ENCODE data around the gene C4A.

The C4A gene

GRCh38 chr6:31947070-31947675 is 34.7 kb upstream of the C4A start (continued):
- TF ChIP-seq, protein P1, sequence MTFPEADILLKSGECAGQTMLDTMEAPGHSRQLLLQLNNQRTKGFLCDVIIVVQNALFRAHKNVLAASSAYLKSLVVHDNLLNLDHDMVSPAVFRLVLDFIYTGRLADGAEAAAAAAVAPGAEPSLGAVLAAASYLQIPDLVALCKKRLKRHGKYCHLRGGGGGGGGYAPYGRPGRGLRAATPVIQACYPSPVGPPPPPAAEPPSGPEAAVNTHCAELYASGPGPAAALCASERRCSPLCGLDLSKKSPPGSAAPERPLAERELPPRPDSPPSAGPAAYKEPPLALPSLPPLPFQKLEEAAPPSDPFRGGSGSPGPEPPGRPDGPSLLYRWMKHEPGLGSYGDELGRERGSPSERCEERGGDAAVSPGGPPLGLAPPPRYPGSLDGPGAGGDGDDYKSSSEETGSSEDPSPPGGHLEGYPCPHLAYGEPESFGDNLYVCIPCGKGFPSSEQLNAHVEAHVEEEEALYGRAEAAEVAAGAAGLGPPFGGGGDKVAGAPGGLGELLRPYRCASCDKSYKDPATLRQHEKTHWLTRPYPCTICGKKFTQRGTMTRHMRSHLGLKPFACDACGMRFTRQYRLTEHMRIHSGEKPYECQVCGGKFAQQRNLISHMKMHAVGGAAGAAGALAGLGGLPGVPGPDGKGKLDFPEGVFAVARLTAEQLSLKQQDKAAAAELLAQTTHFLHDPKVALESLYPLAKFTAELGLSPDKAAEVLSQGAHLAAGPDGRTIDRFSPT (tag by site-specific recombination; IDR thresholded peaks at IDR 0.05), result 0 out of 2 replicates have a peak, but pooled peaks have one; percentile 27

DNA sequence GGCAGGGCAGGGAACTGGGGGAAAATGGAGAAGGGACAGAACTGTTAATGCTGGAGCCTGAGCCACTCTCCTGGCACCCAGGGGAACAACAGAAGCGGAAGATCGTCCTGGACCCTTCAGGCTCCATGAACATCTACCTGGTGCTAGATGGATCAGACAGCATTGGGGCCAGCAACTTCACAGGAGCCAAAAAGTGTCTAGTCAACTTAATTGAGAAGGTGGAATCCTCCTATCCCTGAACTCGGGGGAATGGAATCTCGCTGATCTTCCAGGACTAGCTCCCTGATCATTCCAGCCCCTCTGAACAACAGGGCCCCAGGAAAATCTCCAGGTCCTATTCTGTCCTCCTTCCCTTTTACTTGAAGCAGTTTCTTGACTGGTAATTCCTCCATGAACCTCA is 34.0 kb upstream of the C4A start:
- Histone ChIP-seq H3K9me3 (ENCODE audit: control insufficient read depth, insufficient read depth, low read depth, low read length) (no peaks in the 10 kb centered on the region), H3K4me1 (ENCODE audit: control insufficient read depth, insufficient read depth, low read length) (no peaks in the 10 kb centered on the region), H3K4me3 (ENCODE audit: low read depth, low read length) (no peak overlapping the region), H3K36me3 (ENCODE audit: control insufficient read depth in 2 of 2, insufficient read depth in 1 of 2, low read length in 2 of 2) (peaks cover 0 to 24% of the 10 kb centered on the region in 2 experiments; a peak in 1 of 3 replicates), H3K27ac (ENCODE audit: extremely low read depth, low read depth, low read length) (no peak overlapping the region)
- TF ChIP-seq ZNF292 (tag by site-specific recombination; IDR thresholded peaks at IDR 0.05; ENCODE audit: borderline replicate concordance, low read depth) (no peak), ZNF175 (tag by site-specific recombination; IDR thresholded peaks at IDR 0.05) (no peak), SP2 (tag by site-specific recombination; IDR thresholded peaks at IDR 0.05) (no peak), YY2 (tag by site-specific recombination; IDR thresholded peaks at IDR 0.05) (no peak), GLI2 (tag by site-specific recombination; IDR thresholded peaks at IDR 0.05; ENCODE audit: borderline replicate concordance, low read depth) (no peak), ZNF558 (tag by site-specific recombination; IDR thresholded peaks at IDR 0.05) (no peak), ZNF239 (tag by site-specific recombination; IDR thresholded peaks at IDR 0.05) (no peak), ZNF514 (tag by site-specific recombination; IDR thresholded peaks at IDR 0.05) (no peak), ZNF776 (tag by site-specific recombination; IDR thresholded peaks at IDR 0.05; ENCODE audit: borderline replicate concordance) (no peak), ZNF792 (tag by site-specific recombination; IDR thresholded peaks at IDR 0.05) (no peak), ZNF426 (tag by site-specific recombination; IDR thresholded peaks at IDR 0.05) (no peak)
- TF ChIP-seq, protein P2, sequence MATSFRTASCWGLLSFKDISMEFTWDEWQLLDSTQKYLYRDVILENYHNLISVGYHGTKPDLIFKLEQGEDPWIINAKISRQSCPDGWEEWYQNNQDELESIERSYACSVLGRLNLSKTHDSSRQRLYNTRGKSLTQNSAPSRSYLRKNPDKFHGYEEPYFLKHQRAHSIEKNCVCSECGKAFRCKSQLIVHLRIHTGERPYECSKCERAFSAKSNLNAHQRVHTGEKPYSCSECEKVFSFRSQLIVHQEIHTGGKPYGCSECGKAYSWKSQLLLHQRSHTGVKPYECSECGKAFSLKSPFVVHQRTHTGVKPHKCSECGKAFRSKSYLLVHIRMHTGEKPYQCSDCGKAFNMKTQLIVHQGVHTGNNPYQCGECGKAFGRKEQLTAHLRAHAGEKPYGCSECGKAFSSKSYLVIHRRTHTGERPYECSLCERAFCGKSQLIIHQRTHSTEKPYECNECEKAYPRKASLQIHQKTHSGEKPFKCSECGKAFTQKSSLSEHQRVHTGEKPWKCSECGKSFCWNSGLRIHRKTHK (tag by site-specific recombination; IDR thresholded peaks at IDR 0.05), result no peak
- TF ChIP-seq, protein P3, sequence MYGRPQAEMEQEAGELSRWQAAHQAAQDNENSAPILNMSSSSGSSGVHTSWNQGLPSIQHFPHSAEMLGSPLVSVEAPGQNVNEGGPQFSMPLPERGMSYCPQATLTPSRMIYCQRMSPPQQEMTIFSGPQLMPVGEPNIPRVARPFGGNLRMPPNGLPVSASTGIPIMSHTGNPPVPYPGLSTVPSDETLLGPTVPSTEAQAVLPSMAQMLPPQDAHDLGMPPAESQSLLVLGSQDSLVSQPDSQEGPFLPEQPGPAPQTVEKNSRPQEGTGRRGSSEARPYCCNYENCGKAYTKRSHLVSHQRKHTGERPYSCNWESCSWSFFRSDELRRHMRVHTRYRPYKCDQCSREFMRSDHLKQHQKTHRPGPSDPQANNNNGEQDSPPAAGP (tag by site-specific recombination; IDR thresholded peaks at IDR 0.05), result no peak
- TF ChIP-seq, protein P4, sequence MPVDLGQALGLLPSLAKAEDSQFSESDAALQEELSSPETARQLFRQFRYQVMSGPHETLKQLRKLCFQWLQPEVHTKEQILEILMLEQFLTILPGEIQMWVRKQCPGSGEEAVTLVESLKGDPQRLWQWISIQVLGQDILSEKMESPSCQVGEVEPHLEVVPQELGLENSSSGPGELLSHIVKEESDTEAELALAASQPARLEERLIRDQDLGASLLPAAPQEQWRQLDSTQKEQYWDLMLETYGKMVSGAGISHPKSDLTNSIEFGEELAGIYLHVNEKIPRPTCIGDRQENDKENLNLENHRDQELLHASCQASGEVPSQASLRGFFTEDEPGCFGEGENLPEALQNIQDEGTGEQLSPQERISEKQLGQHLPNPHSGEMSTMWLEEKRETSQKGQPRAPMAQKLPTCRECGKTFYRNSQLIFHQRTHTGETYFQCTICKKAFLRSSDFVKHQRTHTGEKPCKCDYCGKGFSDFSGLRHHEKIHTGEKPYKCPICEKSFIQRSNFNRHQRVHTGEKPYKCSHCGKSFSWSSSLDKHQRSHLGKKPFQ (tag by site-specific recombination; IDR thresholded peaks at IDR 0.05), result no peak
- ChIA-PET POLR2A (interaction anchor here (1.0 to 1.9 kb wide), 4 partner anchors 17 to 85 kb away, joined by 3 to 8 read pairs (median 3); partner anchors contain the start of genes DXO and NEU1), CTCF (interaction anchor here (0.6 to 0.7 kb wide), 3 partner anchors 149 to 1007 kb away, joined by 3 to 5 read pairs (median 3); no protein-coding TSS in a partner anchor)

GRCh38 chr6:31948306-31948705 is 33.6 kb upstream of the C4A start:
- ChIA-PET CTCF (interaction anchor here (0.6 to 0.7 kb wide), 2 partner anchors 148 to 157 kb away, joined by 3 read pairs; no protein-coding TSS in a partner anchor), POLR2A (interaction anchor here (0.6 to 1.9 kb wide), 9 partner anchors 10 to 155 kb away, joined by 3 to 9 read pairs (median 3); partner anchors contain the start of genes DXO and NEU1)
- TF ChIP-seq ZNF23 (tag by site-specific recombination; IDR thresholded peaks at IDR 0.05; ENCODE audit: borderline replicate concordance) (no peak), ZNF521 (tag by site-specific recombination; IDR thresholded peaks at IDR 0.05) (no peak), ZNF664 (tag by site-specific recombination; IDR thresholded peaks at IDR 0.05) (no peak), KLF9 (tag by site-specific recombination; IDR thresholded peaks at IDR 0.05; ENCODE audit: low read depth) (no peak), PRDM10 (tag by site-specific recombination; IDR thresholded peaks at IDR 0.05) (no peak), MEIS1 (CRISPR knock-in tag; IDR thresholded peaks at IDR 0.05; ENCODE audit: borderline replicate concordance) (no peak)
- H3K4me3 ChIP-seq (ENCODE audit: low read depth, low read length), result no peak overlapping the region
- H3K27ac ChIP-seq (ENCODE audit: extremely low read depth, low read depth, low read length), result no peak overlapping the region
- H3K36me3 ChIP-seq (ENCODE audit: control insufficient read depth in 2 of 2, insufficient read depth in 1 of 2, low read length in 2 of 2), result peaks cover 0 to 28% of the 10 kb centered on the region in 2 experiments; a peak in 1 of 3 replicates
- H3K4me1 ChIP-seq (ENCODE audit: control insufficient read depth, insufficient read depth, low read length), result no peaks in the 10 kb centered on the region
- no peaks in the 10 kb centered on the region for H3K9me3 ChIP-seq (ENCODE audit: control insufficient read depth, insufficient read depth, low read depth, low read length)

Data from HEK293 (cell line).